GM19238 (cell line): Measurements from ENCODE around the gene STAC2.
"Not testable (repeated sequence)": the region's sequence is repeated elsewhere in the genome, so short reads cannot be mapped to it uniquely, and the experiment has no call there.

Experiments used
- DNase-seq: peaks from one replicate; pipeline ENCODE4 v3.0.0; 2011; ENCODE audit warnings: low spot score; ENCODE audit not compliant: insufficient read length

The STAC2 gene

GRCh38 chr17:39187152-39187830 is 38.5 kb downstream of the STAC2 start:
- no peak for DNase-seq

DNA sequence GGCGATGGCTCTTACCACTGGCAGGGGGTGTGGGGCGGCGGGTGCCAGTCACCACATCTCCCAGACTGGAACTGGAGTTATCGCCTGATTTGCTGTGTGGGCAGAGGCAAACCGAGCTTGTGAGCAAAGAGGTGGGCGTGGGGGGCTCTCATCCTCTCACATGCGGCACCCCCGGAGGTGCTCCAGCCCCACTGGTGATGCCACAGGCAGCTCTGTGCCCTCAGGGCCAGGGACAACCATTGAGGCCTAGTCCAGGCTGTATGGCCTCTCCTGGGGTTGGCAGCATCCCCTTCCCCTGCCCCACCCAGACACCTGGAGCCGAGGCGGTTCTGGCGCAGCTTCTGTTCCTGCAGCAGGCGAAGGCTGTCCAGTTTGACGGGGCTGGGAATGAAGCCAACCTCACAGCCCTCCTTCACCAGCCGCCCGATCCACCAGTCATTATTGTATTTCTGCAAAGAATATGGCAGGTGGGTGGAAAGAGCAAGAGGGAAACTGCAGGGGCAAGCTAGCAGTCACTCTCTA is 39.2 kb downstream of the STAC2 start:
- no peak for DNase-seq

DNA sequence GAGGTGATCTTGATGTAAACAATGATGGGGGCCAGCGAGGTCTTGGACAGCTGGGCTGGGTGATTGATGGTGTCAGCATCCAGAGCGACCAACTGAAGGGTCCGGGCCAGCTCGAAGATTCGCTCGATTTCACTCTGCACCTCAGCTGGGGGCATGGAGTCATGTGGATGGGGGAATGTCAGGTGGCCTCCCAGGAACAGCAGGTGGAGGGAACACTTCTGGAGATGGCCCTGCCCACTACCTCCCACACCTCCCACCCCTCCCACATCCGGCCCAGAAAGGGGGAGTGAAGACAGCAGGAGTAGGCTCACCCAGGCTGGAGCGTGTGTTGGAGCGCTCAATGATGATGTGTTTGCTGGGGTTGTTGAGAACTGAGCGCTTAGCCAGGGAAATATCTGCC is 42.0 kb downstream of the STAC2 start:
- no peak for DNase-seq

DNA sequence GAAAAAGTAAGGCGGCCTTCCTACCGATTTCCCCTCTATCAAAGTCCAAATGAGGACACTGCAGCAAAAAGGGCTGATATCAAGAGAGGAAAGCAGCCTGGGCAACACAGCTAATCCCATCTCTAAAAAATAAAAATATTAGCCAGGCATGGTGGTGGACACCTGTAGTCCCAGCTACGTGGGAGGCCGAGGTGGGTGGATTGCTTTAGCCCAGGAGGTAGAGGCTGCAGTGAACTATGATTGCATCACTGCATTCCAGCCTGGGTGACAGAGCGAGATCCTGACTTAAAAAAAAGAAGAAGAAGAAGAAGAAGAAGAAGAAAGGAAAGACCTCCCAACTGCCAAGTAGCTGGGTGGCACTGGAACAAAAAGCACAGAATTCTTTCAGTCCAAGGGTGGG is 42.7 kb downstream of the STAC2 start:
- DNase-seq = no peak

DNA sequence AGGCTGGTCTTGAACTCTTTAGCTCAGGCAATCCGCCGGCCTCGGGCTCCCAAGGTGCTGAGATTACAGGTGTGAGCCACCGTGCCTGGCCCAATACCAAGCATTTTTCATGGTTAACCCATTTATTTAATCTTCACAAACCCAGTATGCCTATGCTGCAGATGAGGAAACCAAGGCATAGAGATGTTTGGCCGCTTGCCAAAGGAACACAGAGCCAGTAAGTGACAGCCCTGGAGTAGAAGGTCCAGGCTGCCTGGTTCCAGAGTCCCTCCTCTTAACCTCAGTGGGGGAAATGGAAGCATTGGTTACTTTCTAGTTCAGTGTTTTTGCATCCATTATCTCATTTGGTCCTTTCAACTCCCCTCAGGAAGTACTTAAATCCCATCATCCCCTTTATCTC is 44.4 kb downstream of the STAC2 start:
- no peak for DNase-seq

GRCh38 chr17:39178536-39178935 is 47.2 kb downstream of the STAC2 start:
- DNase-seq = no peak

GRCh38 chr17:39177256-39177655 is 48.5 kb downstream of the STAC2 start:
- DNase-seq = no peak

- DNase-seq = no peak
Measured at GRCh38 chr17:39175695-39176093, 50.1 kb downstream of the STAC2 start.

DNA sequence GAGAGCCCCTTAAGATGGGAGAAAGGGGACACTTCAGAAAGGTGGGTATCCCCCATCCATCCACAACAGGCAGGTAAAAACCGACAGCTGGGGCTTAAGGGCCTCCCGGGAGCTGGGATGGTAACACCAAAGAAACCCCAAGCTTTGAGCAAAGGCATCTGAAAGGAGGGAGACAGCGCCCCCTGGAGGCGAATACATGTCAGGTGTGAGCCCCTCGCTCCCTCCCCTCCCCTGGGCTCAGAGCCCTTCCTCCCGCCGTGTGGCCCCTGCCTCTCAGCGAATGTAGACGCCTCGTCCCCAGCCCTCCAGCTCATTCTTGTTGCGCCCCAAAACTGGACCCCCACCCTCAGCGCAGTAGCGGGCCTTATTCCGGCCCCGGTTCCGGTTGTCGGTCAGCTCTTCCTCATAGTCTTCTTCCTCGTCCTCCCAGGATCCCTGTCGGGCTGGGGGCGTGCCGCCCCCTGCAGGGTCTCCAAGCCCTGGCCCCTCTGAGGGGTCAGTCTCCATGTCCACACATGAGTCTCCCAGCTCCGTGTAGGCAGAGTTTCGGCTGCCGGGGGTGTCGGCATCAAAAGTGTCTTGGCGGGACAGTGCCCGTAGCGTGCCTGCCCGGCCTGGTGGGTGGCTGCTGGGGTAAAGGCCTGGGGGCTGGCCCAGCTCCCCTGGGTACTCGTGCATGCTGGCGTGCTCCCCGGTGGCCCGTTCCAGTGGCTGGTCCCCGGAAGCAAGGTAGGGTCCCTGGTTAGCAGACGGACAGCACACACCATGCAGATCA is 50.6 kb downstream of the STAC2 start:
- peak; percentile 82 for DNase-seq

- no peak for DNase-seq
Measured at GRCh38 chr17:39173526-39174274, 52.0 kb downstream of the STAC2 start.

GRCh38 chr17:39173080-39173479 is 52.7 kb downstream of the STAC2 start:
- no peak for DNase-seq

DNA sequence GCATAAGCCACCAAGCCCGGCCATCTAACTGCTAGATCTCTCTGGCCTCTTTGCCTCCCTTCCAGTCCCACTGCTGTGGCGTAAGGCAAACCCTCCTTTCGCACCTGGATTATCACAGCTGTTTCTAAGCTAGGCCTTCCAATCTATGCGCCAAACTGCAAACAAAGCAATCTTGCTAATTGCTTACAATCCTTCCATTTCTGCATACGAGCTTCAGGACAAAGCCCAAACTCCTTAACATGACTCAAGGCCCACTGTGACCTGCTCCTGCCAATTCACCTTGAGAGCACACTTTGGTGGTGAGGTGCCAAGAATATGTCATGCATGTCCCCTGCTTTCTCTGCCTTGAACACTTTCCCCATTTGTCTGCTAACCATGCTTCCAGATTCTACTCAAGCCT is 53.8 kb downstream of the STAC2 start:
- DNase-seq = no peak

- no peak for DNase-seq
Measured at GRCh38 chr17:39170558-39170957, 55.2 kb downstream of the STAC2 start.

DNA sequence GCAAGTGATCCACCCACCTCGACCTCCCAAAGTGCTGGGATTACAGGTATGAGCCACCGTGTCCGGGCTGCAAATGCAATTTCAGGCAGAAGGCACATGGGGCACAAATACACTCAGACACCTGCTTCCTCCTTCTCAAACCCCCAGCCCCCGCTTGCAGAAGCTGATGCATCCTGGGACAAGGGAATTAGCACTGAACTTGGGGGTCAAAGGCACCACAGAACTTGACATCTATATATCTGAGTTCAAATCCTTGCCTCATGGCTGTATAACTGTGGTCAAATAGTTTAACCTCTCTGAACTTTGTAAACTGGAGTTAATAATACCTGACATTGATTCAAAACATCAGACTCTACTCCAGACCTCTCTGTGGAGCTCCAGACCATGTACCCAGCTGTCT is 55.6 kb downstream of the STAC2 start:
- no peak for DNase-seq

DNA sequence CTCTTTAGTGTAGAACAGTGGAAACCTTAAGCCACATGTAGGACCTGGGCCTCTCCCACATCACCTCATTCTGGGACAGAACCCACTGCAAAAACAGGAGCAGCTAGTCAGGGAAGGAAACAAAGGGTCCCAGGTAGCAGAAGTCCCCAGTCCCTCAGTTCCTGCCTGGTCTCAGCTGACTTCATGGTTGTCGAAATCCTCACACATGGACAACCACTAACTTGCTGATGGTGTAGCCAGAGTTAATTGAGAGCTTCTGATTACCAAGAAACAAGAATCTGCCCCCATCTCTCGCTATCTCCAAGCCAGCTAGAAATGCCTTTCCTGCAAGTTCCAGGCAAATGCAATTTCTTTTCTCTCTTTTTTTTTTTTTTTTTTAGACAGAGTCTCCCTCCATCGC is 56.2 kb downstream of the STAC2 start:
- DNase-seq = no peak

DNA sequence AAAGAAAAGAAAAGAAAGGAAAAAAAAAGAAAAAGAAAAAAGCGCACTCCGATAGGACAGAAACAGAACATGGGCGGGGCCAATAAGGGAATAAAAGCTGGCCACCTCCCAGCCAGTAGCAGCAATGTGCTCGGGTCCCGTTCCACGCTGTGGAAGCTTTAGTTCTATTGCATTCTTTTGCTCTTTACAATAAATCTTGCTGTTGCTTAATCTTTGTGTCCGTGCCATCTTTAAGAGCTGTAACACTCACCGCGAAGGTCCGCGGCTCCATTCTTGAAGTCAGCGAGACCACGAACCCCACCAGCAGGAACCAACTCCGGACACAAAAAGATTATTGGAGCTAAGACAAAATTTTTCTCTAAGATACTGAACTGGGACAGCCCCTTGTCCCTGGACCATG is 56.6 kb downstream of the STAC2 start:
- DNase-seq = no peak

DNA sequence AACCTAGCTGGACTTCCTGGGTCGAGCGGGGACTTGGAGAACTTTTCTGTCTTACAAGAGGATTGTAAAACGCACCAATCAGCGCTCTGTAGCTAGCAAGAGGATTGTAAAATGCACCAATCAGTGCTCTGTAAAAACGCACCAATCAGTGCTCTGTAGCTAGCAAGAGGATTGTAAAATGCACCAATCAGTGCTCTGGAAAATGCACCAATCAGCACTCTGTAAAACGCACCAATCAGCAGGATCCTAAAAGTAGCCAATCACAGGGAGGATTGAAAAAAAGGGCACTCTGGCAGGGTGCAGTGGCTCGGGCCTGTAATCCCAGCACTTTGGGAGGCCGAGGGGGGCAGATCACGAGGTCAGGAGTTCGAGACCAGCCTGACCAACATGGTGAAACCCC is 57.2 kb downstream of the STAC2 start:
- not testable (repeated sequence) for DNase-seq

DNA sequence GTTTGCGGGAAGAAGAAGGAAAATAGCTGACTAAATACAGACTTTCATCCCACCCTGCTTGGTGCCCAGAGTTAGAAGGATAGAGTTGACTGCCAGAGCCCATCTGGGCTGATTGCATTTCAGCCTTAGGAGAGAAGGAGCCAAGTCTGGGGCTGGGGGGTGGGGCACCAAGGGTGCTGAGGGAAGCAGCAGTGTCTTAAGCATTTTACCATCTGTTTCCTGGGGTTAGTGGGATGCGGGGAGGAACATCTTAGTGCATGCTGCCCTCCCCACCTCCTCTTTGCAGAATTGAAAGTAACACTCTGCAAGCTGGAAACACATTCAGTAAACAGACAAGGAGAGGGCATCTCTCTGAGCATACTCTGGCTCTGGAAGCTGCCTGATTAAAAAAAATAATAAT is 58.3 kb downstream of the STAC2 start:
- DNase-seq = no peak

- DNase-seq = no peak
Measured at GRCh38 chr17:39166437-39167335, 59.1 kb downstream of the STAC2 start.

DNA sequence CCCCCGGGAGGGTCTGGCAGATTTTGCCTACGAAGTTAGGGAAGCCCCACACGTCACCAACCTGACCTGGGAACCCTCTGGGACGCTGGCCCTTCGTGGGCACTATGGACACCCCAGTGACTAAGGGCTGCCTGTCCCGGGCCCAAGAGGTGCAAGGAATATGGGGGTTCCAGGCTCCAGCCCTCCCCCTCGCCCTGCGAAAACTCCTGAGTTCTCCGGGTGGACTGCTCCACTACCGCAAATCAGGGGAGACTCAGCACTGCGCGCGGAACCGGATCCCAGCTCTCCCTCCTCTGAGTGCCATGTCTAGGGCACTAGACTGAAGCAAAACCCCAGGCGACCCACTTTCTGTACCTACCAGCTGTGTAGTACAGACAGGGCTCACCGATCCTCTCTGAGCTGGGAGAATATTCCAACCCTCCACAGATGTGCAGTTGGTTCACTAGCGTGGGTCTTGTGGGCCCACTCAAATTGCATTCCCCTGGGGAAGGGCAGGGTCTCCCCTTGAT is 59.9 kb downstream of the STAC2 start, which contains the start of gene ARL5C:
Gene ARL5C, minus strand, starts transcription at position 321 of the 509 bp plus-strand sequence. CDS start 401 bp downstream, outside the sequence.
- no peak for DNase-seq
